ENCODE data around the gene PAGE3.

Gene PAGE3, protein sequence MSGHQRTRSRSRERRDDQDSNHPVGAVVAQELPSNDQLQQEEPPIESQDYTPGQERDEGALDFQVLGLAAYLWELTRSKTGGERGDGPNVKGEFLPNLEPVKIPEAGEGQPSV

DNA sequence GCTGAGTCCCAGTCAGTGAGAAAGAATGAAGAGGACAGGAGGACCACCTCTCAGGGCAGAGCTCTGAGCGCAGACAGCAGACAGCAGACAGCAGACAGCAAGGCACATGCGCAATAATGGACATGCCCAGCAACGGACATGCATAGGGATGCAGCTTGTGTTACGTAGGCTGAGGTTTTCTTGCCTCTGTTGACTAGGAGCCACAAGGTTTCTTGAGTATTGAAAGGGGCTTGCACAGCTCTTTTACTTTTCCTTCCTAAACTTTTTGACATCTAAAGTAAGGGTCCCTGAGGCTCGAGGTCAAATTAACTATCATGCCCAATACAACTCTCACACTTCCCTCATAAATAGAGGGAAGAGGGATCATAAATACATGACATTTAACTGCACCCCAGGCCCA lies at the start of gene PAGE3:
Gene PAGE3, minus strand, starts transcription at position 101 of the 400 bp plus-strand sequence. CDS start 1,013 bp downstream, outside the sequence.
- no peak for DNase-seq (ENCODE audit: low spot score)

DNA sequence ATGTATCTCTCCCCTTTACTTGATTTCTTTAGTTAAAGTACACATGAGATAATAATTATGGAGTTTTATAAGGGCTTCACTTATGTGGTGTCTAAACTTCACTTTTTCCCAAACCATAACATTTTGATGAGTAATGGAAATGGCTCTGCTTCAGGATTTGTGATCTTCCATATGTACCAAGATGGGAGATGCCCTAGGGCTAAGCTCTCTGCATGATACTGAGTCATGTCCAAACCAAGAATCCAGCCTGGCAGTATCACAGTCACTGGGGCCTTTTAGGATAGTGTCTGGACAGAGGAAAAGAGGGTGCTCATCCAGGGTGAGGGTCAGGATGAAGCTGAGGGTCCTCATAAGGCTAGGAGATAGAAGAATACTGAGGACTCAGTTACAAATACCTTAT lies 47.9 kb upstream of the PAGE3 start:
- DNase-seq (ENCODE audit: low spot score) = peak; percentile 3

DNA sequence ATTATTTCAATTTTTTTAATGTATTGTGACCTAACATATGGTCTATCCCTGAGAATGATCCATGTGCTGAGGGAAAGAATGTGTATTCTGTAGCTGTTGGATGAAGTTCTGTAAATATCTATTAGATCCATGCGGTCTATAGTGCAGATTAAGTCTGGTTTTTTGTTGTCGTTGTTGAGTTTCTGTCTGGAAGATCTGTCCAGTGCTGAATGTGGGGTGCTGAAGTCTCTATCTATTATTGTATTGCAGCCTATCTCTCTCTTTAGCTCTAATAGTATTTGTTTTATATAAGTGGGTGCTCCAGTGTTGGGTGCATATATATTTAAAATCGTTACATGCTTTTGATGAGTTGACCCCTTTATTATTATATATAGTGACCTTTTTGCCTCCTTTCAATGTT lies 26.2 kb upstream of the PAGE3 start:
- no peak for DNase-seq (ENCODE audit: low spot score)

DNA sequence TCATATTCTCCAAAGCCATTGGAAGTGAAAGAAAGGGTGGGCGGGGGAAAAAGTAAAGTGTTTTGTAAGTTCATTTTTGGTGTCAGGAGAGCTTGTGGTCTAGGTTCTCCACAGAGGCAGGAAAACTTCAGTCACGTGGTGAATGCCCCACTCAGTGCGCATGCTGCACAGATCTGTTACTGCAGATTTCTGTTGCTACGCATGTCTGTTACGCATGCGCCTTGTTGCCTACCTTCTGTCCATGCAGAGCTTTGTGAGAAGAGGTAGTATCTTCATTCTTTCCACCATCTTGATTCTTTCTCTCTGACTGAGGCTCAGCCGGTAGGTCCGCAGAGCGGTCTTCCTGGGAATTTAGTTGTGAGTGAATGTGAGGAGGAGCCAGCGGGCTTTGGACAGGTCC lies 15.1 kb upstream of the PAGE3 start:
- no peak for DNase-seq (ENCODE audit: low spot score)

DNA sequence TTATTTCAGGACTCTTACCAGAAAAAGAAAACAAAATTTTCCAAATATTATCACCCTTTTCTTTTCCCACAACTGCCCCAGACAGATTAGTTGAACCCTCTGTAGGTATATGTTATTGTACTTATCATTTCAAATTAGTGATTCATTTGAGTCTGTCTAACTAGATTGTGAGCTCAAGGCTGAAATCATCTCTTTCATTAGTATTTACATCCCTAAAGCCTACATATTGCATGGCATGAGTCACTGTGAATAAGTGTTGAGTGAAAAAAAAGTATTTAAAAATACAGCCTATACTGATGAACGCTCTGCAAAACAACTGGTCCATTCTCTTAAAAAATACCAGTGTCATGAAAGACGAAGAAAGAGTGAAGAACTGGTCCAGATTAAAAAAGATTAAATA lies 3.9 kb downstream of the PAGE3 start:
- DNase-seq (ENCODE audit: low spot score) = no peak

DNA sequence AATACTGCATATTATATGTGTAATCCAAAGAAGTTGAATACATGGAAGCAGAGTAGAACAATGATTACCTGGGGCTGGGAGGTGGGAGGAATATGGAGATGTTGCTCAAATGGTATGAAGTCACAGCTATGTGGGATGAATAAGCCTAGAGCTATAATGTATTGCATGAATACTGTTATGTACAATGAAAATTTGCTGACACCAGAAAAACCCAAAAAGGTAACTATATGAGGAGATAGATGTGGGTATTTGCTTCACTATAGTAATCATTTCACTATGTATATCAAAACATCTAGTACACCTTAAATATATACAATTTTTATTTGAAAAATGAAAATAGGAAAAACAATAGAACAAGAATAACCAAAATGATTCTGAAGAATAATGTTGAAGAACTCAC lies 11.2 kb downstream of the PAGE3 start:
- DNase-seq (ENCODE audit: low spot score) = no peak

DNA sequence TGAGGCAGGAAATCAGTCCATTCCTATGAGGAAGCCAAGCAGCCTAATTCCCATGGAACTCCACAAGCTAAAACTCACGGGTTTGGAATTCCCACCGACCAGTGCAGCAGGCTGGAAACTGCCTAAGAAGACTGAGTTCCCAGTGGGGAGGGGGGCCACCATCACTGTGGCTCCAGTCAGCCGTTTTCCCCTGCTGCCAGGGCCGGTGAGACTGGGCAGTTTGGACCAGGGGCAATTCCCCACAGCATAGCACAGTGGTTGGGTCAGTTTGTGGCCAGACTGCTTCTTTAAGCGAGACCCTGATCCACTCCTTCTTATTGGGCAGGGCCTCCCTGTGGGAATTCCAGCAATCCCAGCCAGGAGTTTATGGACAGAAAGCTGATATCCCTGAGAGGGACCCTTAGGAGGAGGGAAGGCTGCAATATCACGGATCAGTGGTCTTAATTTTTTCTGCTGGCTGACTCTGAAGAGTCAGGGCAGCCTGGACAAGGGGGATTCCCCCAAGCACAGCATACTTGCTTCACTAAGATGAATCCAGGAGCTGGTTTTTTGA lies 23.9 kb downstream of the PAGE3 start:
- peak; percentile 86 for DNase-seq (ENCODE audit: low spot score)

DNA sequence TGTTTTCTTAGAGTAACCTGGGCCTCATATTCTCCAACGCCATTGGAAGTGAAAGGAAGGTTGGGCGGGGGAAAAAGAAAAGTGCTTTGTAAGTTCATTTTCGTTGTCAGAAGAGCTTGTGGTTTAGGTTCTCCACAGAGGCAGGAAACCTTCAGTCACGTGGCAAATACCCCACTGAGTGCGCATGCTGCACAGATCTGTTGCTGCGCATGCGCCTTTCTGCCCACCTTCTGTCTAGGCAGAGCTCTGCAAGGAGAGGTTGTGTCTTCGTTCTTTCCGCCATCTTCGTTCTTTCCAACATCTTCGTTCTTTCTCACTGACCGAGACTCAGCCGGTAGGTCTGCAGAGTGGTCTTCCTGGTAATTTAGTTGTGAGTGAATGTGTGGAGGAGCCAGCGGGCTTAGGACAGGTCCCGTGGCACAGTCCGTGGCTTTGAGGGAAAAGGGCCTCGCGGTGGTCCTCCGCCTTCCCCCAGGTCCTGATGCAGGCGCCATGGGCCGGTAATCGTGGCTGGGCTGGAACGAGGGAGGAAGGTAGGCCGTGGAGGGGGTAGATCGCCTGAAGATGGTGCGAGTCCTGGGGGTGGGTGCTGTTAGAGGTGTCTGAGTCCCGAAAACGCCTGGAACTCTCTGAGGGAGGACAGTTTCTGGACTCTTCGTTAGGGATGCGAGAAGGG lies 44.5 kb downstream of the PAGE3 start, which contains the start of gene PAGE5:
Gene PAGE5, plus strand, starts transcription at position 228 of the 676 bp plus-strand sequence. CDS start 1,037 bp downstream, outside the sequence.
- DNase-seq (ENCODE audit: low spot score) = no peak

DNA sequence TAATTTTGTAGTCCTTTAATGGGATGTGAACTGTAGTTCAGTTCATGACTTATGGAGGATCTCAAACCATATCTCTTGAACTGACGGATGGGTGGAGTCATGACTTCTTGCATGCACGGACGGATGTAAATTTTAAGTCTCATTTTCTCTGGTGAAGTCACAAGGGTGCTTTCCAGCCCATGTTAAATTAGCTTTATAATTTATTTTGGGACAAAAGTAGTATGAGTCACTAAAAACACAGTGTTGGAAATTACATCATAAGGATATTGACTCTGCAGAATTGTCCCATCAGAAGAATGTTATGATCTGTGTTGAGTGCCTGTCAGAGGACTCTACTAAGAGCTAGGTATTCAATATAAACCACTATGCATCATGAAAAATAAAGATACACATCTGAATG lies 51.3 kb downstream of the PAGE3 start:
- peak; percentile 3 for DNase-seq (ENCODE audit: low spot score)

DNA sequence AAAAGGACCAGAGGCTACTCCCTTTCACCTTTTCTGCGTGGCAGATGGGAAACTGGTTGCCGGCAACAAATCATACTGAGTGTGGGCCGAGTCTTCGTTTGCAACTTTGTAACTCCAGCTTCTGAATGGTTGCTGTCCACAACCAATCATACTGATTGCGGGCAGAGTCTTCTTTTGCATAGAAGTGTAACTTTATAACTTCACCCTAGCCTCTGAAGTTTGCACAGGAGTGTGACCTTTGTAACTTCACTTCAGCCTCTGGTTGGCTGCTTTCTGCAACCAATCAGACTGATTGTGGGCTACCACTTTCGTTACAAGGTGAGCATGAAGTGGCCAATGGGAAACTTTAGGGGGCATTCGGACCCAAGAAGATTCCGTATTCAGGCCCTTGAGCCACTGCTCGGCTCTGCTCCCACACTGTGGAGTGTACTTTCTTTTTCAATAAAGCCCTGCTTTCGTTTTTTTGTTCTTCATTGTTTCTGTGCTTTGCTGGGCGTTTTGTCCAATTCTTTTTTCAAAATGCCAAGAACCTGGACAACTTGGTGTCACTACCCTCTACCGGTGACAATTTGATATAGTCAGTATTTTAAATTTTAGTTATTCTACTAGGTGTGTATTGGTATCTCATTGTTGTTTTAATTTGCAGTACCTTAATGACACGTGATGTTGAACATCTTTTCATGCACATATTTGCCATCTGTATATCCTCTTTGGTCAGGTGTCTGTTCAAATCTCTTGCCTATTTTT lies 53.6 kb downstream of the PAGE3 start:
- peak; percentile 10 for DNase-seq (ENCODE audit: low spot score)
